Loucy (cell line): ENCODE measurements around the gene CACNA2D1.

Experiments
- EZH2phosphoT487 ChIP-seq: fragments of 200-600 bp; IDR thresholded peaks from 2 replicates; pipeline ENCODE4 v1.6.1; 2018; ENCODE audit warnings: antibody characterized with exemption, mild to moderate bottlenecking, moderate library complexity, borderline replicate concordance
- TF ChIP-seq, protein P1 (sequence below): fragments of 200-600 bp; sonication (generic); conservative IDR thresholded peaks from 2 replicates; pipeline ENCODE4 v1.5.1; 2014; ENCODE audit warnings: mild to moderate bottlenecking, antibody characterized with exemption, low read length

DNA sequence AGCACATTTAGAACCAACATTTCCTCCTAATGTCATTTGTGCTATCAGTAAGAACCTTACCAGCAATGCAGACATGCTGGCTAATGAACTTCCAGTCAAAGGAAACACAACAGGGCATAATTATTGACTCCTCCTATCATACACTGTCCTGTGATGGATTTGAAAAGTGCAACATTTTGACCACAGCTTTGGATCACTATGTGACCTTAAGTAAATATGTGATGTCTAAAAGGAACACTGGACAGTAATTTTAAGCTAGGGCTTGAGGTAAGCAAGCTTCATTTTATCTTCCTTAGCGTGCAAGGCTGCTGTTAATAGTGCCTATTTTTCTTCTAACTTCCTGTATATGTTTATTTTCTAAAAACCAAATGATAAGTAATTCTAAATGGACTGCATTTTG, 433.2 kb downstream of the CACNA2D1 start:
- TF ChIP-seq, protein P1, sequence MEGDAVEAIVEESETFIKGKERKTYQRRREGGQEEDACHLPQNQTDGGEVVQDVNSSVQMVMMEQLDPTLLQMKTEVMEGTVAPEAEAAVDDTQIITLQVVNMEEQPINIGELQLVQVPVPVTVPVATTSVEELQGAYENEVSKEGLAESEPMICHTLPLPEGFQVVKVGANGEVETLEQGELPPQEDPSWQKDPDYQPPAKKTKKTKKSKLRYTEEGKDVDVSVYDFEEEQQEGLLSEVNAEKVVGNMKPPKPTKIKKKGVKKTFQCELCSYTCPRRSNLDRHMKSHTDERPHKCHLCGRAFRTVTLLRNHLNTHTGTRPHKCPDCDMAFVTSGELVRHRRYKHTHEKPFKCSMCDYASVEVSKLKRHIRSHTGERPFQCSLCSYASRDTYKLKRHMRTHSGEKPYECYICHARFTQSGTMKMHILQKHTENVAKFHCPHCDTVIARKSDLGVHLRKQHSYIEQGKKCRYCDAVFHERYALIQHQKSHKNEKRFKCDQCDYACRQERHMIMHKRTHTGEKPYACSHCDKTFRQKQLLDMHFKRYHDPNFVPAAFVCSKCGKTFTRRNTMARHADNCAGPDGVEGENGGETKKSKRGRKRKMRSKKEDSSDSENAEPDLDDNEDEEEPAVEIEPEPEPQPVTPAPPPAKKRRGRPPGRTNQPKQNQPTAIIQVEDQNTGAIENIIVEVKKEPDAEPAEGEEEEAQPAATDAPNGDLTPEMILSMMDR = no peak
- TF ChIP-seq EZH2phosphoT487 = no peak
